ENCODE data around the gene OPCML. TPM values are rescaled to one million over a fixed set of nuclear protein-coding genes. Genes with fewer than 3 reads are reported as not detected.

OPCML gene
- total and polyA plus RNA-seq, 2 experiments from 2014 or later: 1.2 to 4.4 TPM

DNA sequence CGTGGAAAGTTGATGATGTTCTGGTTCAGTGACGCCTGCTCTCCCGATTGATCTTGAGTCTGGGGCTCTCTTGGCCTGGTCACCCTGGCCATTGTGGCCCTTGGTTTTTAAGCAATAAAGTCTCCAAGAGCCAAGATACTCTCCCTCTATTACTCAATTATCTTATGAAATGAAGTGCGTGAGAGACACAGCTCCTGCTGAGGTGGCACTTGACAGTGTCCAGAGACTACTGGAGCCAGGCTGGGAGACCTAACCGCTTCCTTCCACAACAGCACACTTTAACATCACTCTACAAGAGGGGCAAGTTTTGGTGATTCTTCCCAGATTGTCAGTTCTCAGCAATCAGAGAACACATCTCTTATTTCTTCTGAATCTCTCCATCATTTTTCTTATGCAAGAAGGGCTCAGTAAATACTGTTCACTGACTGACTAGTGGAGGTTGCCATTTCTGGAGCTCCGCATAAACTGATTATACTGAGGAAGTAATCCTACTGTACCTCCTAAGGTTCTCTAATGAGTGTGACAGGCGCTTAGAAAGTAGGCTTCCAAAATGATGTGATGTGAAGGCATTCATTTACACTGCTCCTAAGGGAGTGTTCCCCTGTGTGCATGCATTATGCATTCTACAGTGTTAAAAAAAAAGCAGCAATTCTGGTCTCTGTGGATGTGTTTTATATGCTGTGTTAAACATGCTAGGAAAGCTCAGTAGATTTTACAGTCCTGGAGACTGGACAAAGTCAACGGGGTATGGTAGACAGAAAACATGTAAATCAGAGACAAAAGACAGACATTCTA, 968.0 kb downstream of the OPCML start:
- Histone ChIP-seq H3K4me3 (no peak overlapping the region), H3K27ac (ENCODE audit: low read depth) (no peak overlapping the region), H3F3A (replicated peaks; ENCODE audit: low read depth) (no peaks in the 10 kb centered on the region), H4K20me1 (replicated peaks; ENCODE audit: insufficient read depth) (no peaks in the 10 kb centered on the region), H2AFZ (no peak overlapping the region), H3K4me1 (ENCODE audit: insufficient read depth) (no peaks in the 10 kb centered on the region), H3K27me3 (ENCODE audit: insufficient read depth) (no peaks in the 10 kb centered on the region), H3K9me2 (ENCODE audit: insufficient read depth) (no peaks in the 10 kb centered on the region; the same call in 1 of the 2 replicates), H3K79me2 (replicated peaks; ENCODE audit: insufficient read depth) (no peaks in the 10 kb centered on the region), H3K36me3 (ENCODE audit: insufficient read depth) (no peaks in the 10 kb centered on the region; the same call in 1 of the 2 replicates), H3K4me2 (no peak overlapping the region)
- Mint-ChIP-seq H3K9me3 (no peaks in the 10 kb centered on the region), H3K4me1 (no peaks in the 10 kb centered on the region), H3K27me3 (ENCODE audit: insufficient read depth, low read depth, poor library complexity) (peaks cover 4% of the 10 kb centered on the region), H3K36me3 (ENCODE audit: low read depth) (no peaks in the 10 kb centered on the region), H3K4me3 (no peak overlapping the region), H3K27ac (no peak overlapping the region)
- ATAC-seq: no peak
- DNase-seq (ENCODE audit: low spot score): no peak
- TF ChIP-seq ZNF331 (CRISPR knock-in tag; IDR thresholded peaks at IDR 0.05; ENCODE audit: low read depth) (no peak), NANOG (IDR thresholded peaks at IDR 0.05; ENCODE audit: borderline replicate concordance) (no peak), ZNF114 (CRISPR knock-in tag; IDR thresholded peaks at IDR 0.05) (no peak), EZH2phosphoT487 (IDR thresholded peaks at IDR 0.05; ENCODE audit: unreplicated experiment) (no peak), POLR2AphosphoS5 (IDR thresholded peaks at IDR 0.05; ENCODE audit: low read depth) (no peak), JUNB (IDR thresholded peaks at IDR 0.05; ENCODE audit: unreplicated experiment) (no peak), EZH2 (IDR thresholded peaks at IDR 0.05; ENCODE audit: low read depth, unreplicated experiment) (no peak), STAT1 (IDR thresholded peaks at IDR 0.05; ENCODE audit: unreplicated experiment) (no peak), CREB1 (CRISPR knock-in tag; IDR thresholded peaks at IDR 0.05; ENCODE audit: low read depth) (no peak)
- TF ChIP-seq, protein P1, sequence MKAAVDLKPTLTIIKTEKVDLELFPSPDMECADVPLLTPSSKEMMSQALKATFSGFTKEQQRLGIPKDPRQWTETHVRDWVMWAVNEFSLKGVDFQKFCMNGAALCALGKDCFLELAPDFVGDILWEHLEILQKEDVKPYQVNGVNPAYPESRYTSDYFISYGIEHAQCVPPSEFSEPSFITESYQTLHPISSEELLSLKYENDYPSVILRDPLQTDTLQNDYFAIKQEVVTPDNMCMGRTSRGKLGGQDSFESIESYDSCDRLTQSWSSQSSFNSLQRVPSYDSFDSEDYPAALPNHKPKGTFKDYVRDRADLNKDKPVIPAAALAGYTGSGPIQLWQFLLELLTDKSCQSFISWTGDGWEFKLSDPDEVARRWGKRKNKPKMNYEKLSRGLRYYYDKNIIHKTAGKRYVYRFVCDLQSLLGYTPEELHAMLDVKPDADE (IDR thresholded peaks at IDR 0.05): no peak
- TF ChIP-seq, protein P2, sequence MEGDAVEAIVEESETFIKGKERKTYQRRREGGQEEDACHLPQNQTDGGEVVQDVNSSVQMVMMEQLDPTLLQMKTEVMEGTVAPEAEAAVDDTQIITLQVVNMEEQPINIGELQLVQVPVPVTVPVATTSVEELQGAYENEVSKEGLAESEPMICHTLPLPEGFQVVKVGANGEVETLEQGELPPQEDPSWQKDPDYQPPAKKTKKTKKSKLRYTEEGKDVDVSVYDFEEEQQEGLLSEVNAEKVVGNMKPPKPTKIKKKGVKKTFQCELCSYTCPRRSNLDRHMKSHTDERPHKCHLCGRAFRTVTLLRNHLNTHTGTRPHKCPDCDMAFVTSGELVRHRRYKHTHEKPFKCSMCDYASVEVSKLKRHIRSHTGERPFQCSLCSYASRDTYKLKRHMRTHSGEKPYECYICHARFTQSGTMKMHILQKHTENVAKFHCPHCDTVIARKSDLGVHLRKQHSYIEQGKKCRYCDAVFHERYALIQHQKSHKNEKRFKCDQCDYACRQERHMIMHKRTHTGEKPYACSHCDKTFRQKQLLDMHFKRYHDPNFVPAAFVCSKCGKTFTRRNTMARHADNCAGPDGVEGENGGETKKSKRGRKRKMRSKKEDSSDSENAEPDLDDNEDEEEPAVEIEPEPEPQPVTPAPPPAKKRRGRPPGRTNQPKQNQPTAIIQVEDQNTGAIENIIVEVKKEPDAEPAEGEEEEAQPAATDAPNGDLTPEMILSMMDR (conservative IDR thresholded peaks at IDR 0.05; ENCODE audit: low read depth in 2 of 2): no peak
- TF ChIP-seq, protein P3, sequence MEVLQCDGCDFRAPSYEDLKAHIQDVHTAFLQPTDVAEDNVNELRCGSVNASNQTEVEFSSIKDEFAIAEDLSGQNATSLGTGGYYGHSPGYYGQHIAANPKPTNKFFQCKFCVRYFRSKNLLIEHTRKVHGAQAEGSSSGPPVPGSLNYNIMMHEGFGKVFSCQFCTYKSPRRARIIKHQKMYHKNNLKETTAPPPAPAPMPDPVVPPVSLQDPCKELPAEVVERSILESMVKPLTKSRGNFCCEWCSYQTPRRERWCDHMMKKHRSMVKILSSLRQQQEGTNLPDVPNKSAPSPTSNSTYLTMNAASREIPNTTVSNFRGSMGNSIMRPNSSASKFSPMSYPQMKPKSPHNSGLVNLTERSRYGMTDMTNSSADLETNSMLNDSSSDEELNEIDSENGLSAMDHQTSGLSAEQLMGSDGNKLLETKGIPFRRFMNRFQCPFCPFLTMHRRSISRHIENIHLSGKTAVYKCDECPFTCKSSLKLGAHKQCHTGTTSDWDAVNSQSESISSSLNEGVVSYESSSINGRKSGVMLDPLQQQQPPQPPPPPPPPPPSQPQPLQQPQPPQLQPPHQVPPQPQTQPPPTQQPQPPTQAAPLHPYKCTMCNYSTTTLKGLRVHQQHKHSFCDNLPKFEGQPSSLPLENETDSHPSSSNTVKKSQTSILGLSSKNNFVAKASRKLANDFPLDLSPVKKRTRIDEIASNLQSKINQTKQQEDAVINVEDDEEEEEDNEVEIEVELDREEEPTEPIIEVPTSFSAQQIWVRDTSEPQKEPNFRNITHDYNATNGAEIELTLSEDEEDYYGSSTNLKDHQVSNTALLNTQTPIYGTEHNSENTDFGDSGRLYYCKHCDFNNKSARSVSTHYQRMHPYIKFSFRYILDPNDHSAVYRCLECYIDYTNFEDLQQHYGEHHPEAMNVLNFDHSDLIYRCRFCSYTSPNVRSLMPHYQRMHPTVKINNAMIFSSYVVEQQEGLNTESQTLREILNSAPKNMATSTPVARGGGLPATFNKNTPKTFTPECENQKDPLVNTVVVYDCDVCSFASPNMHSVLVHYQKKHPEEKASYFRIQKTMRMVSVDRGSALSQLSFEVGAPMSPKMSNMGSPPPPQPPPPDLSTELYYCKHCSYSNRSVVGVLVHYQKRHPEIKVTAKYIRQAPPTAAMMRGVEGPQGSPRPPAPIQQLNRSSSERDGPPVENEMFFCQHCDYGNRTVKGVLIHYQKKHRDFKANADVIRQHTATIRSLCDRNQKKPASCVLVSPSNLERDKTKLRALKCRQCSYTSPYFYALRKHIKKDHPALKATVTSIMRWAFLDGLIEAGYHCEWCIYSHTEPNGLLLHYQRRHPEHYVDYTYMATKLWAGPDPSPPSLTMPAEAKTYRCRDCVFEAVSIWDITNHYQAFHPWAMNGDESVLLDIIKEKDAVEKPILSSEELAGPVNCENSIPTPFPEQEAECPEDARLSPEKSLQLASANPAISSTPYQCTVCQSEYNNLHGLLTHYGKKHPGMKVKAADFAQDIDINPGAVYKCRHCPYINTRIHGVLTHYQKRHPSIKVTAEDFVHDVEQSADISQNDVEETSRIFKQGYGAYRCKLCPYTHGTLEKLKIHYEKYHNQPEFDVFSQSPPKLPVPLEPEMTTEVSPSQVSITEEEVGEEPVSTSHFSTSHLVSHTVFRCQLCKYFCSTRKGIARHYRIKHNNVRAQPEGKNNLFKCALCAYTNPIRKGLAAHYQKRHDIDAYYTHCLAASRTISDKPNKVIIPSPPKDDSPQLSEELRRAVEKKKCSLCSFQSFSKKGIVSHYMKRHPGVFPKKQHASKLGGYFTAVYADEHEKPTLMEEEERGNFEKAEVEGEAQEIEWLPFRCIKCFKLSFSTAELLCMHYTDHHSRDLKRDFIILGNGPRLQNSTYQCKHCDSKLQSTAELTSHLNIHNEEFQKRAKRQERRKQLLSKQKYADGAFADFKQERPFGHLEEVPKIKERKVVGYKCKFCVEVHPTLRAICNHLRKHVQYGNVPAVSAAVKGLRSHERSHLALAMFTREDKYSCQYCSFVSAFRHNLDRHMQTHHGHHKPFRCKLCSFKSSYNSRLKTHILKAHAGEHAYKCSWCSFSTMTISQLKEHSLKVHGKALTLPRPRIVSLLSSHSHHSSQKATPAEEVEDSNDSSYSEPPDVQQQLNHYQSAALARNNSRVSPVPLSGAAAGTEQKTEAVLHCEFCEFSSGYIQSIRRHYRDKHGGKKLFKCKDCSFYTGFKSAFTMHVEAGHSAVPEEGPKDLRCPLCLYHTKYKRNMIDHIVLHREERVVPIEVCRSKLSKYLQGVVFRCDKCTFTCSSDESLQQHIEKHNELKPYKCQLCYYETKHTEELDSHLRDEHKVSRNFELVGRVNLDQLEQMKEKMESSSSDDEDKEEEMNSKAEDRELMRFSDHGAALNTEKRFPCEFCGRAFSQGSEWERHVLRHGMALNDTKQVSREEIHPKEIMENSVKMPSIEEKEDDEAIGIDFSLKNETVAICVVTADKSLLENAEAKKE (CRISPR knock-in tag; IDR thresholded peaks at IDR 0.05): no peak
- TF ChIP-seq, protein P4, sequence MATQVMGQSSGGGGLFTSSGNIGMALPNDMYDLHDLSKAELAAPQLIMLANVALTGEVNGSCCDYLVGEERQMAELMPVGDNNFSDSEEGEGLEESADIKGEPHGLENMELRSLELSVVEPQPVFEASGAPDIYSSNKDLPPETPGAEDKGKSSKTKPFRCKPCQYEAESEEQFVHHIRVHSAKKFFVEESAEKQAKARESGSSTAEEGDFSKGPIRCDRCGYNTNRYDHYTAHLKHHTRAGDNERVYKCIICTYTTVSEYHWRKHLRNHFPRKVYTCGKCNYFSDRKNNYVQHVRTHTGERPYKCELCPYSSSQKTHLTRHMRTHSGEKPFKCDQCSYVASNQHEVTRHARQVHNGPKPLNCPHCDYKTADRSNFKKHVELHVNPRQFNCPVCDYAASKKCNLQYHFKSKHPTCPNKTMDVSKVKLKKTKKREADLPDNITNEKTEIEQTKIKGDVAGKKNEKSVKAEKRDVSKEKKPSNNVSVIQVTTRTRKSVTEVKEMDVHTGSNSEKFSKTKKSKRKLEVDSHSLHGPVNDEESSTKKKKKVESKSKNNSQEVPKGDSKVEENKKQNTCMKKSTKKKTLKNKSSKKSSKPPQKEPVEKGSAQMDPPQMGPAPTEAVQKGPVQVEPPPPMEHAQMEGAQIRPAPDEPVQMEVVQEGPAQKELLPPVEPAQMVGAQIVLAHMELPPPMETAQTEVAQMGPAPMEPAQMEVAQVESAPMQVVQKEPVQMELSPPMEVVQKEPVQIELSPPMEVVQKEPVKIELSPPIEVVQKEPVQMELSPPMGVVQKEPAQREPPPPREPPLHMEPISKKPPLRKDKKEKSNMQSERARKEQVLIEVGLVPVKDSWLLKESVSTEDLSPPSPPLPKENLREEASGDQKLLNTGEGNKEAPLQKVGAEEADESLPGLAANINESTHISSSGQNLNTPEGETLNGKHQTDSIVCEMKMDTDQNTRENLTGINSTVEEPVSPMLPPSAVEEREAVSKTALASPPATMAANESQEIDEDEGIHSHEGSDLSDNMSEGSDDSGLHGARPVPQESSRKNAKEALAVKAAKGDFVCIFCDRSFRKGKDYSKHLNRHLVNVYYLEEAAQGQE (IDR thresholded peaks at IDR 0.05; ENCODE audit: unreplicated experiment): no peak

Data from GM23338 (cell line).